ENCODE measurements around the gene TMEM30A.

TMEM30A gene

GRCh38 chr6:75278474-75279077, 6.0 kb downstream of the TMEM30A start:
- no peak for DNase-seq
- Histone ChIP-seq H3K9me3 (ENCODE audit: severe bottlenecking) (no peaks in the 10 kb centered on the region), H3K27ac (no peak overlapping the region), H3K36me3 (peaks cover 8% of the 10 kb centered on the region), H3K27me3 (ENCODE audit: insufficient read depth, low read depth, severe bottlenecking) (no peaks in the 10 kb centered on the region), H3K4me3 (ENCODE audit: low read depth, low read length) (no peak overlapping the region)
- TF ChIP-seq CTCF (IDR thresholded peaks at IDR 0.05; ENCODE audit: low read depth, low read length) = no peak

- Histone ChIP-seq H3K27me3 (ENCODE audit: insufficient read depth, low read depth, severe bottlenecking) (no peaks in the 10 kb centered on the region), H3K9me3 (ENCODE audit: severe bottlenecking) (no peaks in the 10 kb centered on the region), H3K27ac (no peak overlapping the region), H3K4me3 (ENCODE audit: low read depth, low read length) (no peak overlapping the region), H3K36me3 (peaks cover 34% of the 10 kb centered on the region)
- no peak for TF ChIP-seq CTCF (IDR thresholded peaks at IDR 0.05; ENCODE audit: low read depth, low read length)
- DNase-seq = no peak
Observed at GRCh38 chr6:75275067-75275466, 9.5 kb downstream of the TMEM30A start.

GRCh38 chr6:75273009-75273408, 11.6 kb downstream of the TMEM30A start:
- Histone ChIP-seq H3K27me3 (ENCODE audit: insufficient read depth, low read depth, severe bottlenecking) (no peaks in the 10 kb centered on the region), H3K27ac (no peak overlapping the region; the same call in 1 of the 2 replicates), H3K36me3 (peaks cover 35% of the 10 kb centered on the region), H3K9me3 (ENCODE audit: severe bottlenecking) (no peaks in the 10 kb centered on the region), H3K4me3 (ENCODE audit: low read depth, low read length) (no peak overlapping the region)
- no peak for DNase-seq
- no peak for TF ChIP-seq CTCF (IDR thresholded peaks at IDR 0.05; ENCODE audit: low read depth, low read length)

GRCh38 chr6:75272145-75272840, 12.3 kb downstream of the TMEM30A start:
- Histone ChIP-seq H3K27me3 (ENCODE audit: insufficient read depth, low read depth, severe bottlenecking) (no peaks in the 10 kb centered on the region), H3K36me3 (peaks cover 35% of the 10 kb centered on the region), H3K9me3 (ENCODE audit: severe bottlenecking) (no peaks in the 10 kb centered on the region), H3K27ac (peak overlapping the region; percentile 43), H3K4me3 (ENCODE audit: low read depth, low read length) (no peak overlapping the region)
- peak; percentile 40 for DNase-seq
- no peak for TF ChIP-seq CTCF (IDR thresholded peaks at IDR 0.05; ENCODE audit: low read depth, low read length)

- Histone ChIP-seq H3K27ac (no peak overlapping the region), H3K9me3 (ENCODE audit: severe bottlenecking) (no peaks in the 10 kb centered on the region), H3K4me3 (ENCODE audit: low read depth, low read length) (no peak overlapping the region), H3K36me3 (peaks cover 35% of the 10 kb centered on the region), H3K27me3 (ENCODE audit: insufficient read depth, low read depth, severe bottlenecking) (no peaks in the 10 kb centered on the region)
- no peak for TF ChIP-seq CTCF (IDR thresholded peaks at IDR 0.05; ENCODE audit: low read depth, low read length)
- no peak for DNase-seq
Observed at GRCh38 chr6:75268988-75269354, 15.6 kb downstream of the TMEM30A start.
